ENCODE data around the gene RPTOR.

The RPTOR gene

DNA sequence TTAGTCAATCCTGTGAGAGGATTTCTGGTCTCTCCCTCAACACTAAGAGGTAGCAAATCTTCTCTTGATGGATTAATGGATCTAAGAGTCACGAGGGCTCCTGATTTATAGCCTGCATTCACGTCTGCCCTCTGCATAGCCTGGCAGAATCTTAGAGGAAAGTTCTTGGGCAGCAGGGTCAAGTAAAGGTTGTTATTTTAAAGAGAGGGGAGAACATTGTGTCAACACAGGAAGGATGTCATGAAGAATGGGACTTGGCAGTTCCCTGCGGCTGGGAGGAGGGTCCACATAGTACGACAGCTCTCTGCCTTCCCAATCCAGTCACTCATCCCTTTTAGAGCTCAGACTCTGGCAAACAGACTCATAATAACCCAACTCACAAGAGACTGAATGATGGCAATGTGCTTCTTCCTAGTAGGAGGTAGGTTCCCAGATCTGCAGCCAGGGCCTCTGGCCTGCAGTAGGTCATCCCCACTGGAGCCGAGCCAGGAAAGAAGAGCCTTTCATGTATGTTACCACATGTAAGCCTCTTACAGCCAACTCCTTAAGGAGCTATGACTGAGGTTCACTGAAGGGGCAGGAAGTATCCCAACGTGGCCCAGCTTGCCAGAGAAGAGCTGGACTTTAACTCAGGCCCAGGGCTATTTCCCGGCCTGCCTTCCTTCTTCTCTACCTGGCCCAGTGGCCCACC, 25.4 kb upstream of the RPTOR start:
- Histone ChIP-seq H3K4me1 (no peaks in the 10 kb centered on the region), H3K27ac (no peak overlapping the region), H3K9ac (no peak overlapping the region), H3K36me3 (no peaks in the 10 kb centered on the region), H3K4me3 (no peak overlapping the region), H3K4me2 (no peak overlapping the region), H3K27me3 (peaks cover 0 to 4% (median 0%) of the 10 kb centered on the region in 11 experiments; a peak in 1 of 22 replicates), H4K20me1 (no peaks in the 10 kb centered on the region; a peak in 1 of 22 replicates), H3K9me3 (replicated peaks in 1 of 11) (no peaks in the 10 kb centered on the region; a peak in 1 of 22 replicates)
- TF ChIP-seq Cebpa-rat (IDR thresholded peaks at IDR 0.05) = no peak

DNA sequence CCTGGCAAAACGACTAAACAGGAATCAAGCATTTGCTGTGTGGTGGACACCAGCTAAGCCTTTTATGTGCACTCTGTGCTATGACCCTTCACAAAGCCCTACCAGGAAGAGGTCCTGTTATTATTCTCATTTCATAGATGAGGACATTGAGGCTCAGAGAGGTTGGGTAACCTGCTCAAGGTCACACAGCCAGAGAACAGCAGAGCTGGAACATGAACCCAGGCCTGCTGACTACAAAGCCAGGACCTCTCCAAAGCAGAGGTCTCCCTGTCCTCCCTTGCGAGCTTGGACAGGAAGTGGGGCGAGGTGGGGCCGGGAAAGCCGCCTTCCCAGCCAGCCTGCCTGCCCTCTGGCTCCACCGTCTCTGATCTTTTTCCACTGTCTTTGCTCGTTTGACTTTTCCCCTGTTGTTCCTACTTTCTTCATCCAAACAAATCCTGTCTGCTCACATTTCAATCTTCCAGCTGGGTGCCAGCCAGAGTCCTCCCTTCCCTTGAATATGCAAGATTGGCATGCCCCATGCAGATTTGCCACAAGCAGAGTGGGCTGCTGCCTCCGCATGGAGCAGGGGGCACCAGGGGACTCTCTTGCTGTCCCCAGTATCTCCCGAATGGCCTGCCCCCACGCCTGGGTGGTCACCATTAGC, 23.7 kb upstream of the RPTOR start:
- H3K4me1 ChIP-seq = no peaks in the 10 kb centered on the region

DNA sequence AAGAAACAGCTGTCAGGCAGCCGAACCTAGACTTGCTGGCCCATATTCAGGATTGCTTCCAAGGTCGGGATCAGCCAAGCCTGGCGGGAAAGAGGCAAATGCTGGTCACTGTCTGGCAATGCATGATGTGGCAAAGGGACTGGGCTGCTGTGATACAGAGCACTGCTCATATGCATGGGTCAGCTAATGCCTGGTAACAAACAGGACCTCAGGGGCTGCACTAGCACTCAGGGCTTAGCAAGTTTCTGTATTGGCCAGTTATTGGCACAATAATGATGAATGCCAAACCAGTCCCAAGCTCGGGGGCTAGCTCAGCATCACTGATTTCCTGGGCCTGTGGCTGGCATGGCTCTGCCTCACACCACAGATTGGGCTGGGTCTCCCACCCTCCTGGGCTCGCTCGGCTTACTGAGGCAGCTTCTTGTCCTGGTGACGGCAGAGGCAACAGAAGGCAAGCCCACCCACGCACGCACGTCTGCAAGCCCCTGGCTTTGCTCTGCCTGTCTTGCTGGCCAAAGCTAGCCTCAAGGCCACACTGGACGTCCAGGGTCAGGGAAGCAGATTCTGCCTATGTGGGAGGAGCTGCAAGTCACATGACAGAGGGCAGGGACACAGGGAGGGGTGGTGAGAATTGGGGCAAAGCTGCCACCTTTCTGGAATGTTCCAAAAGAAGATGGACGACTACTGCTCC, 21.4 kb upstream of the RPTOR start:
- no peaks in the 10 kb centered on the region; a peak in 1 of 22 replicates for H4K20me1 ChIP-seq

More for the DNA sequence above, 23.7 kb upstream of the RPTOR start:
- Histone ChIP-seq H4K20me1 (no peaks in the 10 kb centered on the region; a peak in 1 of 22 replicates), H3K27me3 (peaks cover 0 to 8% (median 2%) of the 10 kb centered on the region in 11 experiments; a peak in 8 of 22 replicates), H3K36me3 (no peaks in the 10 kb centered on the region), H3K9ac (no peak overlapping the region), H3K27ac (no peak overlapping the region), H3K9me3 (replicated peaks in 1 of 11) (no peaks in the 10 kb centered on the region; a peak in 1 of 22 replicates), H3K4me3 (no peak overlapping the region), H3K4me2 (no peak overlapping the region)
- no peak for TF ChIP-seq Cebpa-rat (IDR thresholded peaks at IDR 0.05)

DNA sequence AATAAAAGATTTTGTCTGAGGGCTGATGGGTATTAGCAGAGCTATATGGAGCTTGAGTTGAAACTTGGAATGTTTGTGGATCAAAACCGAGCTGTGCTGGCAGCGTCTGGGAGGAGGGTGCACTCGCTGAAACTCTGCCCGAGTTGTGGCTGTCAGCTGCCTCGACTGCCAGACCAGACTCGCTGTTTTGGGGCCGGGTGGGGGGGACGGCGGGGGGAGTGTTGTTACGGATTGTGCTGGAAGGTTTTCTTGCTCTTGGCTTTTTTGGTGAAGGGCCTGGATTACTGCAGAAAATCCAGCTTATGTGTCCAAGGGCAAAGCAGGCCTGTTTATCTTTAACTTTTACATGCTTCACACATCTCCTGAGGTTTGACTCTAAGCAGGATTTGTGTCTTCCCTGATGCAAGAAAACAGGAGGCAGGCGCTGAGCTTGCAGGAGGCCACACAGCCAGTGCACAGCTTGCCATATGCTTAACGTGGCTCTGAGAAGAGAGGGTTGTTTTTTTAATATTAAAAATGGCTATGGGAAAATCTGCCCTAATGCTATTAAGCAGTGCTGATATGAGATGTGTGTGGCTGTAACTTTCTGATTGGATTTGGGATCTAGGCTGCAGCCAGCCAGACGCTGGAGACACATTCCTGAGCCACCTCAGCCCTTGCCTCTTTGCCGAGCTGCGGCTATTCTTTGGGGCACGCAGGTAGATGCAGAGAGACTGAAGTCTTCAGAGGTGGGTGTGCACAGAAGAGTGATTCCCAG, 20.5 kb upstream of the RPTOR start:
- no peak overlapping the region for H3K4me3 ChIP-seq
- H3K9ac ChIP-seq = no peak overlapping the region
- peaks cover 27 to 40% (median 34%) of the 10 kb centered on the region in 11 experiments for H3K27me3 ChIP-seq
- no peak overlapping the region for H3K4me2 ChIP-seq
- H3K27ac ChIP-seq = no peak overlapping the region
- TF ChIP-seq Cebpa-rat (IDR thresholded peaks at IDR 0.05) = no peak
- no peaks in the 10 kb centered on the region for H3K4me1 ChIP-seq
- no peaks in the 10 kb centered on the region; a peak in 1 of 22 replicates for H4K20me1 ChIP-seq
- no peaks in the 10 kb centered on the region for H3K36me3 ChIP-seq
- H3K9me3 ChIP-seq (replicated peaks in 1 of 11) = no peaks in the 10 kb centered on the region; a peak in 1 of 22 replicates

More for the DNA sequence above, 21.4 kb upstream of the RPTOR start:
- H3K9me3 ChIP-seq (replicated peaks in 1 of 11) = no peaks in the 10 kb centered on the region; a peak in 1 of 22 replicates
- TF ChIP-seq Cebpa-rat (IDR thresholded peaks at IDR 0.05) = no peak
- H3K9ac ChIP-seq = no peak overlapping the region
- H3K4me2 ChIP-seq = no peak overlapping the region
- H3K36me3 ChIP-seq = no peaks in the 10 kb centered on the region
- no peaks in the 10 kb centered on the region for H3K4me1 ChIP-seq
- H3K4me3 ChIP-seq = no peak overlapping the region
- peaks cover 19 to 30% (median 25%) of the 10 kb centered on the region in 11 experiments for H3K27me3 ChIP-seq
- no peak overlapping the region for H3K27ac ChIP-seq

DNA sequence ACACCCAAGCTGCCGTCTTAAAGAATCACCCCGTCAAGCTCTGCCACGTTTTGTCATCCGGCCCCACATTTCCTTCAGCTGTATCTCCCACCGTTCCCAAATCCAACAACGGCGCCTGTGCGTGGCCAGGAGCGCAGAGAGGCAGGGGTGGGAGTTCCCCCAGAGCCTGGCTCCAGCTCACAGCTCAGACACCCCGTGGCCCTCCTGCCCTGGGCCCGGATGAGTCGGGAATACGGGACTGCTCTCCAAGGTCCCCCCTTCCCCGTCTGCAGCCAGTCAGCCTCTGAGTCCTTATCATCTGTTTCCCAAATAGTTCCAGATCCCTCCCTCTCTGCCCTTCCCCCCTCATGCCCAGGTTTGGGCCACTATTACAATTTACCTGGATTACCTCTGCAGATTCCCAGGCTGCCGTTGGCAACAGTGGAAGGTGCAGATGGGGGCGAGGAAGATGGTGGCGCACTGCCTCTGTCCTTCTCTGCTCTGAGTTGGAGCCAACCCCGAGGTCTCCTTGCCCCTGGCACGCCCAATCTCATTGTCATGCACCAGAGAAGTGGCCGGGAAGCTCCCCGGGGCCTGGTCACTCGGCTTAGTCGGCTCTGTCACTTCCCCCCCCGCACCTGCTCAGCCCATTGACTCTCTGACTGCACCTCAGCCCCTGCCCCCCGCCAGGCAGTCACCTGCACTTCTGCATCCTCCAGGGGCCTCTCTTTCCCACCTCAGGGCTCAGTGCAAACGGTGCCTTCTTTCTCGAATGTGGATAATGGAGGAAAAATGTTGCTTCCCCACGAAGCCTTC, 18.3 kb upstream of the RPTOR start:
- no peaks in the 10 kb centered on the region for H3K36me3 ChIP-seq
- H3K4me1 ChIP-seq = no peaks in the 10 kb centered on the region
- peaks cover 41 to 61% (median 52%) of the 10 kb centered on the region in 11 experiments for H3K27me3 ChIP-seq
- H3K4me3 ChIP-seq = no peak overlapping the region
- H3K9me3 ChIP-seq (replicated peaks in 1 of 11) = no peaks in the 10 kb centered on the region; a peak in 1 of 22 replicates
- H3K27ac ChIP-seq = no peak overlapping the region
- no peak for TF ChIP-seq Cebpa-rat (IDR thresholded peaks at IDR 0.05)
- H4K20me1 ChIP-seq = no peaks in the 10 kb centered on the region; a peak in 1 of 22 replicates
- no peak overlapping the region for H3K9ac ChIP-seq
- no peak overlapping the region for H3K4me2 ChIP-seq

DNA sequence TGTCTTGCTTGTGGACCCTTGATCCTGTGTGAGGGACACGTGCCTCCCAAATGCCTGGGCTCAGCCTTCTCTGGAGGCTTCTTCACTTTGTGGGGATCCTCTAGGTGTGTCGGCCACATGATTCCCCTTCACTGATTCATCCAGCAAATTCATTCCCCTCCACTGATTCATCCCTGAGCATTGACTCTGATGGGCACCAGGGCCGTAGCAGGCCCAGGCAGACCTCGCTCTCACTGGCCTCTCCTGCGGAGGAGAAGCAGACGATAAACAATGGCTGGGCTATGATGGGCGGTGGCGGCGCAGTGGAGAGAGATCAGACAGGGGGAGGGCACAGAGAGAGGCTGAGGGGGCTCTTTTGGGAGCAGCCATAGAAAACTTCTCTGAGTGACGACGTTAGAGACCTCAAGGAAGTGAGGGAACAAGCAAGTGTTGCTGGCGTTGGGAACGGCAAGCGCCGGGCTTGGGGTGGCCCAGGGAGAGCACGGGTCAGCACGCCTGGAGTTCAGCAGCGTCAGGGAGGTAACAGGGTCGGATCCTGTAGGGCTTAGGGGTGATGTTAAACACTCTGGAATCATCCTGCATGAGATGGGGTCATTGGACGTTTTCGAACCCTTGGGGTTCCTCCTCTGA, 17.5 kb upstream of the RPTOR start:
- peaks cover 41 to 64% (median 52%) of the 10 kb centered on the region in 11 experiments for H3K27me3 ChIP-seq
- H3K9me3 ChIP-seq (replicated peaks in 1 of 11) = no peaks in the 10 kb centered on the region; a peak in 1 of 22 replicates
- no peak for TF ChIP-seq Cebpa-rat (IDR thresholded peaks at IDR 0.05)

DNA sequence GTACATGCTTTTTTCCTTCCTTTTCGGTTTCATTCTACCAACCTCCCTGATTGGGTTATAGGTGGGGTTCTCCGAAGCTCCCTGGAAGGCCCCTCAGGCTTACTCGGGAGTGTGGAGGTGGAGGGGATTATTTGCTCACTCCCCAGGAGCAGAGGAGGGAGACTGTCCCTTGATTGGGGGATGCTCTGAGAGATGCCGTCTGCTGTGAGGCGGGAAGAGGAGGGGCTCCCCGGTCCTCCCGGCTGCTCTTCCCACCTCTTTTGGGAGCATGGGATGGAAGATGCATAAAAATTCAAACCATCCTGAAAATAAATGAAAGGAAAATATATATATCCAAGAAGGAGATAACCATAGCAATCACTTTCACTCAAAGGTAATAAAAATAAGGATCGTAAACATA, 16.1 kb upstream of the RPTOR start:
- H3K27me3 ChIP-seq = peaks cover 41 to 64% (median 52%) of the 10 kb centered on the region in 11 experiments
- H3K27ac ChIP-seq = no peak overlapping the region
- no peaks in the 10 kb centered on the region for H3K9me3 ChIP-seq (replicated peaks in 1 of 11)
- H3K36me3 ChIP-seq = no peaks in the 10 kb centered on the region
- no peak overlapping the region for H3K4me3 ChIP-seq
- no peak overlapping the region for H3K9ac ChIP-seq
- H3K4me2 ChIP-seq = no peak overlapping the region
- TF ChIP-seq Cebpa-rat (IDR thresholded peaks at IDR 0.05) = no peak
- no peaks in the 10 kb centered on the region for H3K4me1 ChIP-seq
- no peaks in the 10 kb centered on the region; a peak in 1 of 22 replicates for H4K20me1 ChIP-seq

More for the DNA sequence above, 17.5 kb upstream of the RPTOR start:
- Histone ChIP-seq H3K36me3 (no peaks in the 10 kb centered on the region), H3K27ac (no peak overlapping the region), H4K20me1 (no peaks in the 10 kb centered on the region; a peak in 1 of 22 replicates), H3K4me1 (no peaks in the 10 kb centered on the region), H3K4me2 (no peak overlapping the region), H3K4me3 (no peak overlapping the region), H3K9ac (no peak overlapping the region)

Measured in BLaER1 treated with 17β-estradiol and CSF1 and Interleukin-3, amounts not matched to agents 10 nM and 100 nM (cell line).